Spleen (tissue), 11 donors: ENCODE data around the gene DNM1. TPM values are rescaled to one million over a fixed set of nuclear protein-coding genes. Genes with fewer than 3 reads are reported as not detected.
A peak's percentile ranks its signal among the peaks of the same experiment; 100 is the strongest.
"Not testable (repeated sequence)": the region's sequence is repeated elsewhere in the genome, so short reads cannot be mapped to it uniquely, and the experiment has no call there.

Experiments
- DNase-seq: peaks from one replicate; pipeline ENCODE4 v3.0.0-alpha.2; 2020
- H3K27ac ChIP-seq, 8 donors: fragments of 200-600 bp; sonication (generic) in 7 of 8; 1 replicate in 4 of 8; 2 replicates in 4 of 8; pipeline versions ENCODE4 v1.5.0 to v1.8.0; 2016 to 2021; ENCODE audit warnings: inconsistent platforms in 4 of 8, mild to moderate bottlenecking in 4 of 8, moderate library complexity in 1 of 8
- H3K27me3 ChIP-seq, 7 donors: fragments of 200-600 bp; sonication (generic) in 6 of 7; replicated peaks in 1 of 7; 1 replicate in 4 of 7; 2 replicates in 3 of 7; pipeline versions ENCODE4 v1.5.0 to v1.8.0; 2016 to 2021; ENCODE audit warnings: inconsistent platforms in 3 of 7, mild to moderate bottlenecking in 1 of 7
- H3K36me3 ChIP-seq, 6 donors: fragments of 200-600 bp; sonication (generic) in 5 of 6; 1 replicate in 4 of 6; 2 replicates in 2 of 6; pipeline versions ENCODE4 v1.5.0 to v1.8.0; 2016 to 2021; ENCODE audit warnings: inconsistent platforms in 2 of 6
- H3K4me1 ChIP-seq, 6 donors: fragments of 200-600 bp; sonication (generic) in 5 of 6; 1 replicate in 3 of 6; 2 replicates in 3 of 6; pipeline versions ENCODE4 v1.5.0 to v1.8.0; 2016 to 2021; ENCODE audit warnings: inconsistent platforms in 3 of 6
- H3K4me3 ChIP-seq, 8 donors: fragments of 200-600 bp; sonication (generic) in 7 of 8; 1 replicate in 4 of 8; 2 replicates in 4 of 8; pipeline versions ENCODE4 v1.5.0 to v1.8.0; 2016 to 2021; ENCODE audit warnings: inconsistent platforms in 4 of 8, mild to moderate bottlenecking in 4 of 8, moderate library complexity in 2 of 8
- H3K9me3 ChIP-seq, 8 donors: fragments of 200-600 bp; sonication (generic) in 7 of 8; 1 replicate in 4 of 8; 2 replicates in 4 of 8; pipeline versions ENCODE4 v1.5.0 to v1.8.0; 2016 to 2021; ENCODE audit warnings: inconsistent platforms in 4 of 8
- POLR2A ChIP-seq, 3 donors: fragments of 450-650 bp; IDR thresholded peaks; one replicate each; pipeline ENCODE4 v1.5.1; 2017; ENCODE audit warnings: antibody characterized with exemption in 3 of 3, mild to moderate bottlenecking in 1 of 3
- POLR2AphosphoS5 ChIP-seq, 3 donors: sonication (generic); formaldehyde crosslinking; IDR thresholded peaks; one replicate each; pipeline ENCODE4 v1.5.1; 2017; ENCODE audit warnings: antibody characterized with exemption in 3 of 3
- WGBS, 5 donors: extraction: QIAGEN DNeasy Blood & Tissue Kit in 3 of 5; methylation state at CpG; one replicate each; pipeline versions ENCODE4 v1.1.5 to v1.1.7; 2013 to 2018; 5-methylcytosine and 5-hydroxymethylcytosine counted together
- intact Hi-C: fragments of 100-400 bp; cut with DNase I; formaldehyde crosslinking; loops from one replicate; pipeline ENCODE4 v1.15.0; 2023; ENCODE audit warnings: low total_unique reads
- polyA plus RNA-seq, 3 donors: library from polyadenylated mRNA; stranded (reverse); fragments of 200-250 nt; gene quantifications; one replicate each; pipeline ENCODE4 v1.2.1, GENCODE V29; 2013
- total RNA-seq, 7 donors: library from RNA; depleted of rRNA in 3 of 7; stranded (reverse); fragments of >200 nt in 3 of 7; fragmentation: NEBNext Ultra II Directional in 4 of 7; extraction: Animal tissue kit (Norgen Biotek cat#: 25700) in 4 of 7; gene quantifications; one replicate each; pipeline versions ENCODE4 v1.1.0 to v1.2.1, GENCODE V29; 2016 to 2021
- TF ChIP-seq, protein P1 (sequence below), 11 experiments: fragments of 200-600 bp in 7 of 11; fragments of 450-650 bp in 4 of 11; sonication (generic) in 4 of 11; IDR thresholded peaks in 8 of 11; conservative IDR thresholded peaks in 3 of 11; 1 replicate in 7 of 11; 2 replicates in 4 of 11; pipeline versions ENCODE4 v1.4.0 to v1.8.0; 2016 to 2021; ENCODE audit warnings: antibody characterized with exemption in 11 of 11, inconsistent platforms in 4 of 11, mild to moderate bottlenecking in 1 of 11
- donor health status: healthy with polysubstance abuse.
- donor health status: DM: no; HTN: no; CAD: no; lungs with moderate emphysema.
- donor health status: DM: no; HTN: no; CAD: no.
- donor health status: Bipolar disorder and iron deficiency.
- donor health status: healthy.
- donor health status: DM: no; HTN: no; CAD: no.
- donor health status: DM: yes; HTN: yes; CAD: no.

DNM1 gene
- total and polyA plus RNA-seq, 10 donors, result 0.42 to 3.6 (median 1.6) TPM

- Histone ChIP-seq H3K4me3 (peak overlapping the region; percentile 66 to 88 (median 78)), H3K27me3 (no peaks in the 10 kb centered on the region), H3K4me1 (peaks cover 14 to 68% (median 39%) of the 10 kb centered on the region in 6 donors), H3K36me3 (peaks cover 0 to 22% (median 15%) of the 10 kb centered on the region in 6 donors), H3K9me3 (no peaks in the 10 kb centered on the region), H3K27ac (peak overlapping the region; percentile 84 to 95 (median 89))
- TF ChIP-seq POLR2AphosphoS5 (IDR thresholded peaks at IDR 0.05), result no peak
- TF ChIP-seq, protein P1, sequence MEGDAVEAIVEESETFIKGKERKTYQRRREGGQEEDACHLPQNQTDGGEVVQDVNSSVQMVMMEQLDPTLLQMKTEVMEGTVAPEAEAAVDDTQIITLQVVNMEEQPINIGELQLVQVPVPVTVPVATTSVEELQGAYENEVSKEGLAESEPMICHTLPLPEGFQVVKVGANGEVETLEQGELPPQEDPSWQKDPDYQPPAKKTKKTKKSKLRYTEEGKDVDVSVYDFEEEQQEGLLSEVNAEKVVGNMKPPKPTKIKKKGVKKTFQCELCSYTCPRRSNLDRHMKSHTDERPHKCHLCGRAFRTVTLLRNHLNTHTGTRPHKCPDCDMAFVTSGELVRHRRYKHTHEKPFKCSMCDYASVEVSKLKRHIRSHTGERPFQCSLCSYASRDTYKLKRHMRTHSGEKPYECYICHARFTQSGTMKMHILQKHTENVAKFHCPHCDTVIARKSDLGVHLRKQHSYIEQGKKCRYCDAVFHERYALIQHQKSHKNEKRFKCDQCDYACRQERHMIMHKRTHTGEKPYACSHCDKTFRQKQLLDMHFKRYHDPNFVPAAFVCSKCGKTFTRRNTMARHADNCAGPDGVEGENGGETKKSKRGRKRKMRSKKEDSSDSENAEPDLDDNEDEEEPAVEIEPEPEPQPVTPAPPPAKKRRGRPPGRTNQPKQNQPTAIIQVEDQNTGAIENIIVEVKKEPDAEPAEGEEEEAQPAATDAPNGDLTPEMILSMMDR (IDR thresholded peaks at IDR 0.05 in 8 of 11, conservative IDR thresholded peaks at IDR 0.05 in 3 of 11), result no peak
- TF ChIP-seq POLR2A (IDR thresholded peaks at IDR 0.05), result no peak
- intact Hi-C loops, result no loop called here
- WGBS, 5 donors, result 18 to 23% (median 20%) methylated on average over 23 of the region's 23 CpGs
- no peak for DNase-seq
These were observed 73.5 kb downstream of the DNM1 start for GRCh38 chr9:128276574-128277270.

- Histone ChIP-seq H3K4me1 (peaks cover 7 to 53% (median 30%) of the 10 kb centered on the region in 6 donors), H3K27ac (peak overlapping the region in 6 of 8 donors; percentile 19 to 61 (median 51))
- H3K4me3 ChIP-seq, H3K27me3 ChIP-seq, H3K9me3 ChIP-seq, H3K36me3 ChIP-seq, intact Hi-C loops: not testable (repeated sequence)
- TF ChIP-seq POLR2AphosphoS5 (IDR thresholded peaks at IDR 0.05) (peak in 2 of 3 donors; percentile 33 to 69), POLR2A (IDR thresholded peaks at IDR 0.05) (peak in 1 of 3 donors; percentile 21)
- peak; percentile 77 for DNase-seq
- WGBS, 5 donors, result 61 to 78% (median 72%) methylated on average over 22 of the region's 22 CpGs
These were observed 76.2 kb downstream of the DNM1 start for GRCh38 chr9:128279088-128280073.

GRCh38 chr9:128280084-128280622, 77.0 kb downstream of the DNM1 start:
- Histone ChIP-seq H3K27ac (peak overlapping the region in 4 of 8 donors; percentile 51 to 61 (median 55)), H3K4me3 (no peak overlapping the region)

GRCh38 chr9:128282500-128282899, 79.3 kb downstream of the DNM1 start:
- TF ChIP-seq, protein P1 (IDR thresholded peaks at IDR 0.05 in 8 of 11, conservative IDR thresholded peaks at IDR 0.05 in 3 of 11), result no peak
- TF ChIP-seq POLR2AphosphoS5 (IDR thresholded peaks at IDR 0.05) (no peak), POLR2A (IDR thresholded peaks at IDR 0.05) (no peak)
- Histone ChIP-seq H3K4me3 (no peak overlapping the region), H3K9me3 (no peaks in the 10 kb centered on the region), H3K4me1 (peaks cover 0 to 29% (median 7%) of the 10 kb centered on the region in 6 donors), H3K27me3 (no peaks in the 10 kb centered on the region), H3K27ac (no peak overlapping the region), H3K36me3 (peaks cover 0 to 27% (median 15%) of the 10 kb centered on the region in 6 donors)
- intact Hi-C loops, result no loop called here
- DNase-seq, result no peak
- 87 to 96% (median 92%) methylated on average over 6 of the region's 6 CpGs for WGBS, 5 donors

More at GRCh38 chr9:128280084-128280622, 77.0 kb downstream of the DNM1 start:
- H3K27me3 ChIP-seq, result no peaks in the 10 kb centered on the region
- H3K36me3 ChIP-seq, result peaks cover 0 to 5% (median under 1%) of the 10 kb centered on the region in 6 donors
- H3K4me1 ChIP-seq, result peaks cover 0 to 46% (median 22%) of the 10 kb centered on the region in 6 donors
- TF ChIP-seq POLR2AphosphoS5 (IDR thresholded peaks at IDR 0.05), result no peak
- no peak for TF ChIP-seq POLR2A (IDR thresholded peaks at IDR 0.05)
- TF ChIP-seq, protein P1 (IDR thresholded peaks at IDR 0.05 in 8 of 11, conservative IDR thresholded peaks at IDR 0.05 in 3 of 11), result no peak
- intact Hi-C loops, result no loop called here
- no peaks in the 10 kb centered on the region for H3K9me3 ChIP-seq
- 61 to 89% (median 72%) methylated on average over 5 of the region's 5 CpGs for WGBS, 5 donors
- no peak for DNase-seq
